ENCODE data around the gene TPGS1. TPM values are rescaled to one million over a fixed set of nuclear protein-coding genes. Genes with fewer than 3 reads are reported as not detected.

TPGS1 gene
- total and polyA plus RNA-seq, 2 of the 8 experiments (the other 6 are each of a cell fraction or from before 2014, with no cell fraction given) = 9.1 to 10.6 TPM

- TF ChIP-seq, protein P1, sequence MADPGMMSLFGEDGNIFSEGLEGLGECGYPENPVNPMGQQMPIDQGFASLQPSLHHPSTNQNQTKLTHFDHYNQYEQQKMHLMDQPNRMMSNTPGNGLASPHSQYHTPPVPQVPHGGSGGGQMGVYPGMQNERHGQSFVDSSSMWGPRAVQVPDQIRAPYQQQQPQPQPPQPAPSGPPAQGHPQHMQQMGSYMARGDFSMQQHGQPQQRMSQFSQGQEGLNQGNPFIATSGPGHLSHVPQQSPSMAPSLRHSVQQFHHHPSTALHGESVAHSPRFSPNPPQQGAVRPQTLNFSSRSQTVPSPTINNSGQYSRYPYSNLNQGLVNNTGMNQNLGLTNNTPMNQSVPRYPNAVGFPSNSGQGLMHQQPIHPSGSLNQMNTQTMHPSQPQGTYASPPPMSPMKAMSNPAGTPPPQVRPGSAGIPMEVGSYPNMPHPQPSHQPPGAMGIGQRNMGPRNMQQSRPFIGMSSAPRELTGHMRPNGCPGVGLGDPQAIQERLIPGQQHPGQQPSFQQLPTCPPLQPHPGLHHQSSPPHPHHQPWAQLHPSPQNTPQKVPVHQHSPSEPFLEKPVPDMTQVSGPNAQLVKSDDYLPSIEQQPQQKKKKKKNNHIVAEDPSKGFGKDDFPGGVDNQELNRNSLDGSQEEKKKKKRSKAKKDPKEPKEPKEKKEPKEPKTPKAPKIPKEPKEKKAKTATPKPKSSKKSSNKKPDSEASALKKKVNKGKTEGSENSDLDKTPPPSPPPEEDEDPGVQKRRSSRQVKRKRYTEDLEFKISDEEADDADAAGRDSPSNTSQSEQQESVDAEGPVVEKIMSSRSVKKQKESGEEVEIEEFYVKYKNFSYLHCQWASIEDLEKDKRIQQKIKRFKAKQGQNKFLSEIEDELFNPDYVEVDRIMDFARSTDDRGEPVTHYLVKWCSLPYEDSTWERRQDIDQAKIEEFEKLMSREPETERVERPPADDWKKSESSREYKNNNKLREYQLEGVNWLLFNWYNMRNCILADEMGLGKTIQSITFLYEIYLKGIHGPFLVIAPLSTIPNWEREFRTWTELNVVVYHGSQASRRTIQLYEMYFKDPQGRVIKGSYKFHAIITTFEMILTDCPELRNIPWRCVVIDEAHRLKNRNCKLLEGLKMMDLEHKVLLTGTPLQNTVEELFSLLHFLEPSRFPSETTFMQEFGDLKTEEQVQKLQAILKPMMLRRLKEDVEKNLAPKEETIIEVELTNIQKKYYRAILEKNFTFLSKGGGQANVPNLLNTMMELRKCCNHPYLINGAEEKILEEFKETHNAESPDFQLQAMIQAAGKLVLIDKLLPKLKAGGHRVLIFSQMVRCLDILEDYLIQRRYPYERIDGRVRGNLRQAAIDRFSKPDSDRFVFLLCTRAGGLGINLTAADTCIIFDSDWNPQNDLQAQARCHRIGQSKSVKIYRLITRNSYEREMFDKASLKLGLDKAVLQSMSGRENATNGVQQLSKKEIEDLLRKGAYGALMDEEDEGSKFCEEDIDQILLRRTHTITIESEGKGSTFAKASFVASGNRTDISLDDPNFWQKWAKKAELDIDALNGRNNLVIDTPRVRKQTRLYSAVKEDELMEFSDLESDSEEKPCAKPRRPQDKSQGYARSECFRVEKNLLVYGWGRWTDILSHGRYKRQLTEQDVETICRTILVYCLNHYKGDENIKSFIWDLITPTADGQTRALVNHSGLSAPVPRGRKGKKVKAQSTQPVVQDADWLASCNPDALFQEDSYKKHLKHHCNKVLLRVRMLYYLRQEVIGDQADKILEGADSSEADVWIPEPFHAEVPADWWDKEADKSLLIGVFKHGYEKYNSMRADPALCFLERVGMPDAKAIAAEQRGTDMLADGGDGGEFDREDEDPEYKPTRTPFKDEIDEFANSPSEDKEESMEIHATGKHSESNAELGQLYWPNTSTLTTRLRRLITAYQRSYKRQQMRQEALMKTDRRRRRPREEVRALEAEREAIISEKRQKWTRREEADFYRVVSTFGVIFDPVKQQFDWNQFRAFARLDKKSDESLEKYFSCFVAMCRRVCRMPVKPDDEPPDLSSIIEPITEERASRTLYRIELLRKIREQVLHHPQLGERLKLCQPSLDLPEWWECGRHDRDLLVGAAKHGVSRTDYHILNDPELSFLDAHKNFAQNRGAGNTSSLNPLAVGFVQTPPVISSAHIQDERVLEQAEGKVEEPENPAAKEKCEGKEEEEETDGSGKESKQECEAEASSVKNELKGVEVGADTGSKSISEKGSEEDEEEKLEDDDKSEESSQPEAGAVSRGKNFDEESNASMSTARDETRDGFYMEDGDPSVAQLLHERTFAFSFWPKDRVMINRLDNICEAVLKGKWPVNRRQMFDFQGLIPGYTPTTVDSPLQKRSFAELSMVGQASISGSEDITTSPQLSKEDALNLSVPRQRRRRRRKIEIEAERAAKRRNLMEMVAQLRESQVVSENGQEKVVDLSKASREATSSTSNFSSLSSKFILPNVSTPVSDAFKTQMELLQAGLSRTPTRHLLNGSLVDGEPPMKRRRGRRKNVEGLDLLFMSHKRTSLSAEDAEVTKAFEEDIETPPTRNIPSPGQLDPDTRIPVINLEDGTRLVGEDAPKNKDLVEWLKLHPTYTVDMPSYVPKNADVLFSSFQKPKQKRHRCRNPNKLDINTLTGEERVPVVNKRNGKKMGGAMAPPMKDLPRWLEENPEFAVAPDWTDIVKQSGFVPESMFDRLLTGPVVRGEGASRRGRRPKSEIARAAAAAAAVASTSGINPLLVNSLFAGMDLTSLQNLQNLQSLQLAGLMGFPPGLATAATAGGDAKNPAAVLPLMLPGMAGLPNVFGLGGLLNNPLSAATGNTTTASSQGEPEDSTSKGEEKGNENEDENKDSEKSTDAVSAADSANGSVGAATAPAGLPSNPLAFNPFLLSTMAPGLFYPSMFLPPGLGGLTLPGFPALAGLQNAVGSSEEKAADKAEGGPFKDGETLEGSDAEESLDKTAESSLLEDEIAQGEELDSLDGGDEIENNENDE (IDR thresholded peaks at IDR 0.05; ENCODE audit: insufficient replicate concordance, low read length) = no peak
- TF ChIP-seq NANOG (IDR thresholded peaks at IDR 0.05; ENCODE audit: insufficient read depth, low read depth, low read length, poor library complexity, severe bottlenecking) = no peak
- no peak for TF ChIP-seq USF2 (IDR thresholded peaks at IDR 0.05; ENCODE audit: low read length)
- TF ChIP-seq PHF8 (conservative IDR thresholded peaks at IDR 0.05; ENCODE audit: low read depth, low read length) = no peak
- TF ChIP-seq, protein P2, sequence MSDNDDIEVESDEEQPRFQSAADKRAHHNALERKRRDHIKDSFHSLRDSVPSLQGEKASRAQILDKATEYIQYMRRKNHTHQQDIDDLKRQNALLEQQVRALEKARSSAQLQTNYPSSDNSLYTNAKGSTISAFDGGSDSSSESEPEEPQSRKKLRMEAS (IDR thresholded peaks at IDR 0.05) = no peak
- no peak for TF ChIP-seq SIRT6 (IDR thresholded peaks at IDR 0.05; ENCODE audit: low read length)
- TF ChIP-seq RFX5 (IDR thresholded peaks at IDR 0.05; ENCODE audit: borderline replicate concordance, low read depth, low read length) = no peak
- no peak for TF ChIP-seq NRF1 (IDR thresholded peaks at IDR 0.05; ENCODE audit: low read depth, low read length)
- no peak for TF ChIP-seq TCF12 (IDR thresholded peaks at IDR 0.05; ENCODE audit: low read depth, low read length)
- TF ChIP-seq CBX5 (IDR thresholded peaks at IDR 0.05; ENCODE audit: low read depth, low read length) = no peak
- TF ChIP-seq TEAD4 (IDR thresholded peaks at IDR 0.05; ENCODE audit: low read depth, low read length) = no peak
Measured at GRCh38 chr19:470701-471100, 36.6 kb upstream of the TPGS1 start (continued).
